Liver (tissue), 9 donors: ENCODE data around the gene GAS7. TPM values are rescaled to one million over a fixed set of nuclear protein-coding genes. Genes with fewer than 3 reads are reported as not detected.

Experiments used
- DNase-seq: peaks from one replicate; pipeline ENCODE4 v3.0.0-alpha.2; 2017; ENCODE audit warnings: low spot score
- H3K27ac ChIP-seq, 2 donors: one replicate each; pipeline ENCODE4 v1.7.0; 2013; ENCODE audit warnings: inconsistent platforms in 2 of 2, low read length in 2 of 2, control low read depth in 1 of 2, low read depth in 1 of 2, mild to moderate bottlenecking in 1 of 2
- H3K27me3 ChIP-seq, 4 donors: one replicate each; pipeline versions ENCODE4 v1.6.1 to v1.7.0; 2013; ENCODE audit warnings: low read length in 3 of 4, inconsistent platforms in 1 of 4, mild to moderate bottlenecking in 1 of 4, moderate library complexity in 1 of 4; ENCODE audit not compliant: control insufficient read depth in 4 of 4, insufficient read depth in 4 of 4
- H3K36me3 ChIP-seq, 4 donors: one replicate each; pipeline versions ENCODE4 v1.6.1 to v1.7.0; 2013; ENCODE audit warnings: low read length in 3 of 4, mild to moderate bottlenecking in 3 of 4, low read depth in 1 of 4, moderate library complexity in 1 of 4; ENCODE audit not compliant: control insufficient read depth in 4 of 4, insufficient read depth in 3 of 4
- H3K4me1 ChIP-seq, 4 donors: one replicate each; pipeline versions ENCODE4 v1.6.1 to v1.7.0; 2013; ENCODE audit warnings: low read length in 3 of 4, mild to moderate bottlenecking in 3 of 4, moderate library complexity in 1 of 4; ENCODE audit not compliant: control insufficient read depth in 4 of 4, insufficient read depth in 4 of 4
- H3K4me3 ChIP-seq, 3 donors: one replicate each; pipeline versions ENCODE4 v1.6.1 to v1.7.0; 2013; ENCODE audit warnings: low read length in 3 of 3, control low read depth in 1 of 3, low read depth in 1 of 3, mild to moderate bottlenecking in 1 of 3
- H3K9ac ChIP-seq, 2 donors: one replicate each; pipeline ENCODE4 v1.7.0; 2013; ENCODE audit warnings: low read length in 2 of 2, mild to moderate bottlenecking in 2 of 2, moderate library complexity in 2 of 2, control low read depth in 1 of 2, low read depth in 1 of 2
- H3K9me3 ChIP-seq, 4 donors: one replicate each; pipeline versions ENCODE4 v1.6.1 to v1.7.0; 2013; ENCODE audit warnings: low read length in 3 of 4; ENCODE audit not compliant: control insufficient read depth in 4 of 4
- ATF3 ChIP-seq: IDR thresholded peaks from 2 replicates; pipeline ENCODE4 v1.6.1; 2016; ENCODE audit warnings: antibody characterized with exemption
- CTCF ChIP-seq: fragments of 150-350 bp; IDR thresholded peaks from 2 replicates; pipeline ENCODE4 v1.5.1; 2017; ENCODE audit warnings: improper control_type of control experiment, low read depth, low read length; ENCODE audit not compliant: missing input control
- EGR1 ChIP-seq, 2 donors: IDR thresholded peaks; 2 replicates each; pipeline ENCODE4 v1.6.1; 2016 to 2018; ENCODE audit warnings: antibody characterized with exemption in 2 of 2, low read depth in 2 of 2
- FOXA1 ChIP-seq: IDR thresholded peaks from 2 replicates; pipeline ENCODE4 v1.6.1; 2016; ENCODE audit warnings: antibody characterized with exemption
- FOXA2 ChIP-seq: IDR thresholded peaks from 2 replicates; pipeline ENCODE4 v1.6.1; 2016; ENCODE audit warnings: antibody characterized with exemption
- GABPA ChIP-seq, 2 donors: IDR thresholded peaks in 1 of 2; conservative IDR thresholded peaks in 1 of 2; 2 replicates each; pipeline ENCODE4 v1.6.1; 2016; ENCODE audit warnings: antibody characterized with exemption in 2 of 2, mild to moderate bottlenecking in 1 of 2, moderate library complexity in 1 of 2
- HNF4A ChIP-seq, 2 donors: conservative IDR thresholded peaks; 2 replicates each; pipeline ENCODE4 v1.6.1; 2016; ENCODE audit warnings: antibody characterized with exemption in 2 of 2, mild to moderate bottlenecking in 2 of 2
- HNF4G ChIP-seq: IDR thresholded peaks from 2 replicates; pipeline ENCODE4 v1.6.1; 2016; ENCODE audit warnings: antibody characterized with exemption
- JUND ChIP-seq, 2 donors: IDR thresholded peaks; 2 replicates each; pipeline ENCODE4 v1.6.1; 2016; ENCODE audit warnings: antibody characterized with exemption in 2 of 2
- MAX ChIP-seq: IDR thresholded peaks from 2 replicates; pipeline ENCODE4 v1.6.1; 2016; ENCODE audit warnings: antibody characterized with exemption
- NR2F2 ChIP-seq: IDR thresholded peaks from 2 replicates; pipeline ENCODE4 v1.6.1; 2016; ENCODE audit warnings: antibody characterized with exemption
- RAD21 ChIP-seq, 2 donors: IDR thresholded peaks; 2 replicates each; pipeline ENCODE4 v1.6.1; 2016; ENCODE audit warnings: antibody characterized with exemption in 2 of 2, mild to moderate bottlenecking in 2 of 2
- REST ChIP-seq: IDR thresholded peaks from 2 replicates; pipeline ENCODE4 v1.6.1; 2016; ENCODE audit warnings: antibody characterized with exemption, mild to moderate bottlenecking
- RXRA ChIP-seq, 2 donors: IDR thresholded peaks; 2 replicates each; pipeline ENCODE4 v1.6.1; 2017 to 2018; ENCODE audit warnings: antibody characterized with exemption in 2 of 2, mild to moderate bottlenecking in 1 of 2
- SP1 ChIP-seq: IDR thresholded peaks from 2 replicates; pipeline ENCODE4 v1.6.1; 2018; ENCODE audit warnings: antibody characterized with exemption, mild to moderate bottlenecking
- TAF1 ChIP-seq: conservative IDR thresholded peaks from 2 replicates; pipeline ENCODE4 v1.6.1; 2016; ENCODE audit warnings: antibody characterized with exemption, mild to moderate bottlenecking
- YY1 ChIP-seq: IDR thresholded peaks from 2 replicates; pipeline ENCODE4 v1.6.1; 2016; ENCODE audit warnings: antibody characterized with exemption, mild to moderate bottlenecking
- ZBTB33 ChIP-seq: IDR thresholded peaks from 2 replicates; pipeline ENCODE4 v1.6.1; 2016; ENCODE audit warnings: antibody characterized with exemption
- WGBS: extraction: QIAGEN DNeasy Blood & Tissue Kit; methylation state at CpG from one replicate; pipeline ENCODE4 v1.1.7; 2013; 5-methylcytosine and 5-hydroxymethylcytosine counted together
- polyA plus RNA-seq, 2 donors: library from polyadenylated mRNA; stranded (reverse) in 1 of 2; unstranded in 1 of 2; fragments of 200-250 nt in 1 of 2; fragments of >200 nt in 1 of 2; fragmentation: Nextera tagmentation in 1 of 2; extraction: Ambion mirVana in 1 of 2; gene quantifications; one replicate each; pipeline versions ENCODE4 v1.2.1 to v1.2.3, GENCODE V29; 2013 to 2015
- total RNA-seq, 2 donors: library from RNA; depleted of rRNA; stranded (reverse); fragments of >200 nt; gene quantifications; one replicate each; pipeline ENCODE4 v1.2.3, GENCODE V29; 2014
- donor health status: healthy.
- donor health status: healthy.
- donor health status: healthy.
- donor health status: healthy.
- donor health status: healthy.

GAS7 gene
- total and polyA plus RNA-seq, 4 donors, result 0.79 to 6.1 (median 2.5) TPM

- no peak for DNase-seq
- Histone ChIP-seq H3K27me3 (peaks cover 0 to 5% (median 3%) of the 10 kb centered on the region in 4 donors), H3K9me3 (no peaks in the 10 kb centered on the region), H3K27ac (no peak overlapping the region), H3K9ac (no peak overlapping the region), H3K4me1 (no peaks in the 10 kb centered on the region), H3K36me3 (no peaks in the 10 kb centered on the region), H3K4me3 (no peak overlapping the region)
- 92% methylated on average over 35 of the region's 35 CpGs for WGBS
- TF ChIP-seq RXRA (IDR thresholded peaks at IDR 0.05) (no peak), SP1 (no peak), GABPA (IDR thresholded peaks at IDR 0.05 in 1 of 2, conservative IDR thresholded peaks at IDR 0.05 in 1 of 2) (no peak), CTCF (no peak), RAD21 (IDR thresholded peaks at IDR 0.05) (no peak), FOXA2 (no peak), MAX (no peak), FOXA1 (no peak), JUND (IDR thresholded peaks at IDR 0.05) (no peak), HNF4G (no peak), EGR1 (IDR thresholded peaks at IDR 0.05; ENCODE audit: low read depth in 2 of 2) (no peak), REST (no peak), ZBTB33 (no peak), YY1 (no peak), TAF1 (no peak), NR2F2 (no peak), ATF3 (no peak), HNF4A (conservative IDR thresholded peaks at IDR 0.05) (no peak)
Measured at GRCh38 chr17:9904277-9905077, 293.9 kb downstream of the GAS7 start.
